H9 (cell line): ENCODE results near the gene SDHAF2. TPM values are rescaled to one million over a fixed set of nuclear protein-coding genes. Genes with fewer than 3 reads are reported as not detected.

Experiments
- DNase-seq: peaks from one replicate; pipeline ENCODE4 v3.0.0-alpha.2; 2017
- H2AFZ ChIP-seq: one replicate; pipeline ENCODE4 v1.6.1; 2013; ENCODE audit warnings: mild to moderate bottlenecking, low read length, control low read depth, moderate library complexity
- H2AK5ac ChIP-seq: 2 replicates; pipeline ENCODE4 v1.6.1; 2013; ENCODE audit warnings: low read length, control low read depth, mixed read lengths; ENCODE audit not compliant: insufficient read length
- H2BK120ac ChIP-seq: one replicate; pipeline ENCODE4 v1.6.1; 2013; ENCODE audit warnings: low read depth, mild to moderate bottlenecking, low read length, control low read depth, inconsistent platforms; ENCODE audit not compliant: poor library complexity, severe bottlenecking
- H2BK12ac ChIP-seq: 2 replicates; pipeline ENCODE4 v1.6.1; 2013; ENCODE audit warnings: low read length, control low read depth, mixed read lengths, low read depth; ENCODE audit not compliant: insufficient read length
- H2BK15ac ChIP-seq: 2 replicates; pipeline ENCODE4 v1.6.1; 2013; ENCODE audit warnings: low read depth, low read length, control low read depth
- H2BK20ac ChIP-seq: one replicate; pipeline ENCODE4 v1.6.1; 2013; ENCODE audit warnings: low read depth, mild to moderate bottlenecking, low read length, control low read depth, inconsistent platforms; ENCODE audit not compliant: poor library complexity, severe bottlenecking
- H2BK5ac ChIP-seq: 2 replicates; pipeline ENCODE4 v1.6.1; 2013; ENCODE audit warnings: low read length, control low read depth, mixed read lengths; ENCODE audit not compliant: insufficient read length
- H3K14ac ChIP-seq: 2 replicates; pipeline ENCODE4 v1.6.1; 2013; ENCODE audit warnings: low read length, control low read depth; ENCODE audit not compliant: insufficient read depth
- H3K18ac ChIP-seq: 2 replicates; pipeline ENCODE4 v1.6.1; 2013; ENCODE audit warnings: low read depth, mild to moderate bottlenecking, mixed read lengths, low read length, control low read depth; ENCODE audit not compliant: insufficient read length
- H3K23ac ChIP-seq: 2 replicates; pipeline ENCODE4 v1.6.1; 2013; ENCODE audit warnings: low read length, control low read depth, mixed read lengths, low read depth; ENCODE audit not compliant: insufficient read length
- H3K23me2 ChIP-seq: 2 replicates; pipeline ENCODE4 v1.6.1; 2013; ENCODE audit warnings: low read depth, mild to moderate bottlenecking, mixed read lengths, low read length, control low read depth; ENCODE audit not compliant: insufficient read length, poor library complexity, severe bottlenecking
- H3K27ac ChIP-seq: 2 replicates; pipeline ENCODE4 v1.5.1; 2013; ENCODE audit warnings: low read length, control low read depth, mixed read lengths, low read depth; ENCODE audit not compliant: insufficient read length
- H3K27me3 ChIP-seq: 2 replicates; pipeline ENCODE4 v1.6.1; 2013; ENCODE audit warnings: low read length, control low read depth, inconsistent platforms; ENCODE audit not compliant: insufficient read depth
- H3K4ac ChIP-seq: 2 replicates; pipeline ENCODE4 v1.6.1; 2013; ENCODE audit warnings: low read depth, mild to moderate bottlenecking, control low read depth, inconsistent platforms, low read length, moderate library complexity
- H3K4me1 ChIP-seq: 2 replicates; pipeline ENCODE4 v1.6.1; 2013; ENCODE audit warnings: low read length, control low read depth, inconsistent platforms; ENCODE audit not compliant: insufficient read depth
- H3K4me2 ChIP-seq: 2 replicates; pipeline ENCODE4 v1.6.1; 2013; ENCODE audit warnings: low read length, control low read depth, mixed read lengths; ENCODE audit not compliant: insufficient read length, insufficient read depth
- H3K56ac ChIP-seq: 2 replicates; pipeline ENCODE4 v1.6.1; 2013; ENCODE audit warnings: low read depth, mild to moderate bottlenecking, mixed read lengths, low read length, control low read depth; ENCODE audit not compliant: insufficient read length
- H3K79me1 ChIP-seq: 2 replicates; pipeline ENCODE4 v1.6.1; 2013; ENCODE audit warnings: low read depth, mild to moderate bottlenecking, moderate library complexity, low read length, control low read depth, inconsistent platforms; ENCODE audit not compliant: insufficient read depth, poor library complexity, severe bottlenecking
- H3K79me2 ChIP-seq: 2 replicates; pipeline ENCODE4 v1.6.1; 2013; ENCODE audit warnings: low read length, control low read depth, inconsistent platforms; ENCODE audit not compliant: insufficient read depth
- H3K9ac ChIP-seq: 2 replicates; pipeline ENCODE4 v1.6.1; 2013; ENCODE audit warnings: low read length, control low read depth, mixed read lengths; ENCODE audit not compliant: insufficient read length; ENCODE audit errors: extremely low read depth
- H3K9me3 ChIP-seq: one replicate; pipeline ENCODE4 v1.6.1; 2013; ENCODE audit warnings: low read depth, low read length, inconsistent platforms; ENCODE audit not compliant: control insufficient read depth
- H3T11ph ChIP-seq: one replicate; pipeline ENCODE4 v1.6.1; 2013; ENCODE audit warnings: mild to moderate bottlenecking, low read length, control low read depth, inconsistent platforms
- H4K20me1 ChIP-seq: one replicate; pipeline ENCODE4 v1.6.1; 2013; ENCODE audit not compliant: control insufficient read depth, insufficient read length, insufficient read depth
- H4K5ac ChIP-seq: 2 replicates; pipeline ENCODE4 v1.6.1; 2013; ENCODE audit warnings: low read depth, mild to moderate bottlenecking, mixed read lengths, low read length, control low read depth; ENCODE audit not compliant: insufficient read length
- H4K8ac ChIP-seq: replicated peaks from 2 replicates; pipeline ENCODE4 v1.6.1; 2013; ENCODE audit warnings: low read length, control low read depth, mixed read lengths, low read depth; ENCODE audit not compliant: insufficient read length
- H4K91ac ChIP-seq: 2 replicates; pipeline ENCODE4 v1.6.1; 2013; ENCODE audit warnings: low read depth, mild to moderate bottlenecking, moderate library complexity, mixed read lengths, low read length, control low read depth; ENCODE audit not compliant: insufficient read length
- H3K27ac Mint-ChIP-seq, 3 experiments: 2 replicates in 2 of 3; 3 replicates in 1 of 3; pipeline ENCODE4 v1.8.0; 2020 to 2021; ENCODE audit warnings: mixed read lengths in 3 of 3, mild to moderate bottlenecking in 1 of 3, moderate library complexity in 1 of 3
- H3K27me3 Mint-ChIP-seq: 2 replicates; pipeline ENCODE4 v1.8.0; 2021; ENCODE audit warnings: low read depth, mild to moderate bottlenecking, moderate library complexity, mixed read lengths
- H3K36me3 Mint-ChIP-seq, 3 experiments: 2 replicates in 2 of 3; 3 replicates in 1 of 3; pipeline ENCODE4 v1.8.0; 2020 to 2021; ENCODE audit warnings: low read depth in 3 of 3, mixed read lengths in 3 of 3; ENCODE audit not compliant: insufficient read depth in 1 of 3
- H3K4me1 Mint-ChIP-seq, 2 experiments: 2 replicates each; pipeline ENCODE4 v1.8.0; 2020; ENCODE audit warnings: mixed read lengths in 2 of 2
- H3K4me3 Mint-ChIP-seq, 2 experiments: 2 replicates in 1 of 2; 3 replicates in 1 of 2; pipeline ENCODE4 v1.8.0; 2020 to 2021; ENCODE audit warnings: mild to moderate bottlenecking in 2 of 2, mixed read lengths in 2 of 2, moderate library complexity in 1 of 2
- H3K9me3 Mint-ChIP-seq, 2 experiments: 2 replicates in 1 of 2; 3 replicates in 1 of 2; pipeline ENCODE4 v1.8.0; 2020; ENCODE audit warnings: mild to moderate bottlenecking in 2 of 2, mixed read lengths in 2 of 2, moderate library complexity in 1 of 2
- WGBS: extraction: QIAGEN DNeasy Blood & Tissue Kit; methylation state at CpG from one replicate; pipeline ENCODE4 v1.1.7; 2013; ENCODE audit warnings: missing lambda C conversion rate, low lambda C conversion rate, mixed read lengths; ENCODE audit not compliant: insufficient read length; ENCODE audit errors: extremely low coverage; 5-methylcytosine and 5-hydroxymethylcytosine counted together
- total RNA-seq: library from RNA; stranded (reverse); gene quantifications from 2 replicates; pipeline ENCODE4 v1.2.1, GENCODE V29; 2021
- TF ChIP-seq, protein P1 (sequence below): fragments of 200-600 bp; sonication (generic); conservative IDR thresholded peaks from 3 replicates; pipeline ENCODE4 v1.8.0; 2021; ENCODE audit warnings: antibody characterized with exemption, mild to moderate bottlenecking

Gene SDHAF2
- total RNA-seq, 1 experiment from 2014 or later, result 41.8 TPM

DNA sequence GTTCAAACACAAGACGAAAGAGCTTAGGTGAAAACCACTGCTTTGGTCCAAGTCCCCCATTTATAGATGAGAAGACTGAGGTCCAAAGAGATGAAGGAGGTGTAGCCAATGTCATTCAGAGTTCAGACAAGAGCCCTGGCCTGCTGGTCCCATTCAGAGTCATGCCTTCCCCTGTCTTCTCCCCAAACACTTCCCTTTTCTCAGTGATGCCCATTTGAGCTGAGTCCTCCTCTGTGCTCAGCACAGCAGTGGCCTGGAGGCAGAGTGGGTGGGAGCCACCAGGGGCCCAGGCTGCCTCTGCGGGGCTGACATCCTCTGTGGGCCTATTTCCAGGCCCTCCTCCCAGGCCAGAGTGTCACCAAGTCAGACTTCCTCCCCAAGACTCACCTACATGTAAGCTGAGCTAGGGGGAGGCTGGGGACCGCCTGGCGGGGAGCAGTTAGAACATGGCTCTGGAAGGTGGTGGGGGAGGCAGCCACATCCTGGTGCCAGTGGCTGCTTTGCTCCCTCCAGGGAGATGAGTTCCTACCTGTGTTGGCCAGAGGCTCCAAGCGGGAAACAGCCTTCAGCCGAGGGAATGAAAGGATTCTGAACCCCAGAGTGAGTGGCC, 56.2 kb downstream of the SDHAF2 start:
- no peaks in the 10 kb centered on the region for H3K27me3 ChIP-seq
- H3K27me3 Mint-ChIP-seq, result peaks cover 32% of the 10 kb centered on the region
- peaks cover 4% of the 10 kb centered on the region for H4K20me1 ChIP-seq
- no peak overlapping the region for H3K4me3 Mint-ChIP-seq
- no peak overlapping the region for H3K23ac ChIP-seq
- peaks cover 3% of the 10 kb centered on the region; the same call in 1 of the 2 replicates for H3K4me1 ChIP-seq
- H3K9me3 Mint-ChIP-seq, result no peaks in the 10 kb centered on the region; a peak in 1 of 5 replicates
- no peaks in the 10 kb centered on the region for H3K9me3 ChIP-seq
- H2BK20ac ChIP-seq, result no peak overlapping the region
- no peak overlapping the region for H2AFZ ChIP-seq
- H4K8ac ChIP-seq, result no peak overlapping the region
- H3K56ac ChIP-seq, result no peak overlapping the region
- H3T11ph ChIP-seq, result no peak overlapping the region
- no peak overlapping the region for H3K4ac ChIP-seq
- no peak overlapping the region for H2AK5ac ChIP-seq
- H4K91ac ChIP-seq, result no peak overlapping the region
- H3K9ac ChIP-seq, result no peak overlapping the region
- DNase-seq, result no peak
- H2BK120ac ChIP-seq, result no peak overlapping the region
- no peaks in the 10 kb centered on the region for H3K79me1 ChIP-seq
- H3K23me2 ChIP-seq, result no peaks in the 10 kb centered on the region
- H3K4me2 ChIP-seq, result no peak overlapping the region
- H4K5ac ChIP-seq, result no peak overlapping the region
- H3K18ac ChIP-seq, result no peak overlapping the region
- no CpG with 5 or more reads among the region's 6 CpGs for WGBS
- no peak overlapping the region for H3K27ac Mint-ChIP-seq
- no peak overlapping the region for H3K14ac ChIP-seq
- H2BK15ac ChIP-seq, result no peak overlapping the region
- peaks cover 35 to 52% of the 10 kb centered on the region in 2 experiments for H3K4me1 Mint-ChIP-seq
- H2BK12ac ChIP-seq, result no peak overlapping the region
- TF ChIP-seq, protein P1, sequence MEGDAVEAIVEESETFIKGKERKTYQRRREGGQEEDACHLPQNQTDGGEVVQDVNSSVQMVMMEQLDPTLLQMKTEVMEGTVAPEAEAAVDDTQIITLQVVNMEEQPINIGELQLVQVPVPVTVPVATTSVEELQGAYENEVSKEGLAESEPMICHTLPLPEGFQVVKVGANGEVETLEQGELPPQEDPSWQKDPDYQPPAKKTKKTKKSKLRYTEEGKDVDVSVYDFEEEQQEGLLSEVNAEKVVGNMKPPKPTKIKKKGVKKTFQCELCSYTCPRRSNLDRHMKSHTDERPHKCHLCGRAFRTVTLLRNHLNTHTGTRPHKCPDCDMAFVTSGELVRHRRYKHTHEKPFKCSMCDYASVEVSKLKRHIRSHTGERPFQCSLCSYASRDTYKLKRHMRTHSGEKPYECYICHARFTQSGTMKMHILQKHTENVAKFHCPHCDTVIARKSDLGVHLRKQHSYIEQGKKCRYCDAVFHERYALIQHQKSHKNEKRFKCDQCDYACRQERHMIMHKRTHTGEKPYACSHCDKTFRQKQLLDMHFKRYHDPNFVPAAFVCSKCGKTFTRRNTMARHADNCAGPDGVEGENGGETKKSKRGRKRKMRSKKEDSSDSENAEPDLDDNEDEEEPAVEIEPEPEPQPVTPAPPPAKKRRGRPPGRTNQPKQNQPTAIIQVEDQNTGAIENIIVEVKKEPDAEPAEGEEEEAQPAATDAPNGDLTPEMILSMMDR, result no peak
- peaks cover 3 to 5% (median 4%) of the 10 kb centered on the region in 3 experiments; a peak in 5 of 7 replicates for H3K36me3 Mint-ChIP-seq
- H3K27ac ChIP-seq, result no peak overlapping the region
- H3K79me2 ChIP-seq, result no peaks in the 10 kb centered on the region
- H2BK5ac ChIP-seq, result no peak overlapping the region
